CD14-positive monocyte (primary cell): Measurements from ENCODE around the gene RPUSD4. TPM values are rescaled to one million over a fixed set of nuclear protein-coding genes. Genes with fewer than 3 reads are reported as not detected.
A peak's percentile ranks its signal among the peaks of the same experiment; 100 is the strongest.

ENCODE experiments used
- DNase-seq, 3 donors: peaks; one replicate each; pipeline ENCODE4 v3.0.0-alpha.2; 2011 to 2022
- H2AFZ ChIP-seq: 2 replicates; pipeline ENCODE4 v1.6.0; 2012; ENCODE audit warnings: mild to moderate bottlenecking, low read depth, low read length, inconsistent platforms; ENCODE audit not compliant: insufficient read depth, poor library complexity, severe bottlenecking
- H3K27ac ChIP-seq, 2 donors: 1 replicate in 1 of 2; 2 replicates in 1 of 2; pipeline ENCODE4 v1.5.1; 2012 to 2013; ENCODE audit warnings: low read length in 2 of 2, control low read depth in 1 of 2, inconsistent platforms in 1 of 2, low read depth in 1 of 2, mild to moderate bottlenecking in 1 of 2
- H3K27me3 ChIP-seq, 2 donors: one replicate each; pipeline versions ENCODE4 v1.6.0 to v1.6.1; 2011 to 2013; ENCODE audit warnings: low read length in 2 of 2; ENCODE audit not compliant: control insufficient read depth in 2 of 2, insufficient read depth in 2 of 2
- H3K36me3 ChIP-seq, 2 donors: replicated peaks in 1 of 2; 1 replicate in 1 of 2; 2 replicates in 1 of 2; pipeline versions ENCODE4 v1.5.1 to v1.6.1; 2012 to 2013; ENCODE audit warnings: low read length in 2 of 2, control low read depth in 1 of 2, inconsistent platforms in 1 of 2, mild to moderate bottlenecking in 1 of 2; ENCODE audit not compliant: insufficient read depth in 2 of 2, control insufficient read depth in 1 of 2
- H3K4me1 ChIP-seq, 2 donors: 1 replicate in 1 of 2; 2 replicates in 1 of 2; pipeline versions ENCODE4 v1.5.1 to v1.6.1; 2012 to 2013; ENCODE audit warnings: low read length in 2 of 2, control low read depth in 1 of 2, inconsistent platforms in 1 of 2, mild to moderate bottlenecking in 1 of 2, moderate library complexity in 1 of 2; ENCODE audit not compliant: insufficient read depth in 2 of 2, control insufficient read depth in 1 of 2
- H3K4me2 ChIP-seq: replicated peaks from 2 replicates; pipeline ENCODE3; 2012; ENCODE audit warnings: low read length, moderate library complexity, mild to moderate bottlenecking; ENCODE audit not compliant: poor library complexity, severe bottlenecking; ENCODE audit errors: extremely low read depth
- H3K4me3 ChIP-seq, 3 experiments: fragments of 200-600 bp in 1 of 3; sonication (generic) in 1 of 3; replicated peaks in 1 of 3; 1 replicate in 2 of 3; 2 replicates in 1 of 3; pipeline ENCODE4 v1.5.1; 2011 to 2013; ENCODE audit warnings: low read length in 3 of 3, mild to moderate bottlenecking in 3 of 3, control low read depth in 2 of 3, low read depth in 2 of 3, inconsistent platforms in 1 of 3, moderate library complexity in 1 of 3
- H3K79me2 ChIP-seq: 2 replicates; pipeline ENCODE4 v1.6.0; 2012; ENCODE audit warnings: mild to moderate bottlenecking, control low read depth, inconsistent platforms, low read length, moderate library complexity; ENCODE audit not compliant: insufficient read depth
- H3K9ac ChIP-seq: 2 replicates; pipeline ENCODE4 v1.6.0; 2017; ENCODE audit warnings: low read length, mild to moderate bottlenecking; ENCODE audit not compliant: insufficient read depth, poor library complexity, severe bottlenecking
- H3K9me3 ChIP-seq, 2 donors: replicated peaks in 1 of 2; 1 replicate in 1 of 2; 2 replicates in 1 of 2; pipeline versions ENCODE4 v1.5.1 to v1.6.1; 2012 to 2013; ENCODE audit warnings: low read length in 2 of 2, control low read depth in 1 of 2; ENCODE audit not compliant: control insufficient read depth in 1 of 2, insufficient read depth in 1 of 2
- H4K20me1 ChIP-seq: 2 replicates; pipeline ENCODE4 v1.6.0; 2012; ENCODE audit warnings: mild to moderate bottlenecking, low read length, control low read depth, moderate library complexity; ENCODE audit not compliant: insufficient read depth
- H3K27ac Mint-ChIP-seq, 7 donors: one replicate each; pipeline ENCODE4 v1.8.0; 2020; ENCODE audit warnings: mild to moderate bottlenecking in 7 of 7, mixed read lengths in 7 of 7, moderate library complexity in 6 of 7, inconsistent platforms in 2 of 7
- H3K27me3 Mint-ChIP-seq, 3 donors: one replicate each; pipeline ENCODE4 v1.8.0; 2021 to 2022; ENCODE audit warnings: low read depth in 3 of 3, mild to moderate bottlenecking in 3 of 3, mixed read lengths in 3 of 3, moderate library complexity in 3 of 3, inconsistent platforms in 1 of 3
- H3K36me3 Mint-ChIP-seq, 2 donors: one replicate each; pipeline ENCODE4 v1.8.0; 2020; ENCODE audit warnings: mixed read lengths in 2 of 2, inconsistent platforms in 1 of 2, mild to moderate bottlenecking in 1 of 2
- H3K4me1 Mint-ChIP-seq: one replicate; pipeline ENCODE4 v1.8.0; 2020; ENCODE audit warnings: mild to moderate bottlenecking, mixed read lengths
- H3K4me3 Mint-ChIP-seq, 2 donors: one replicate each; pipeline ENCODE4 v1.8.0; 2020; ENCODE audit warnings: mild to moderate bottlenecking in 2 of 2, mixed read lengths in 2 of 2, moderate library complexity in 1 of 2
- H3K9me3 Mint-ChIP-seq, 7 donors: one replicate each; pipeline ENCODE4 v1.8.0; 2020 to 2022; ENCODE audit warnings: mixed read lengths in 7 of 7, mild to moderate bottlenecking in 6 of 7, moderate library complexity in 6 of 7, inconsistent platforms in 2 of 7
- WGBS: methylation state at CpG from one replicate; pipeline ENCODE4 v1.1.5; 2013; ENCODE audit warnings: missing lambda C conversion rate; ENCODE audit not compliant: insufficient coverage; 5-methylcytosine and 5-hydroxymethylcytosine counted together
- intact Hi-C, 2 donors: fragments of 100-400 bp; cut with micrococcal nuclease; formaldehyde crosslinking; loops; one replicate each; pipeline versions ENCODE4 v1.15.0 to v1.15.1; 2023
- polyA plus RNA-seq, 3 donors: library from polyadenylated mRNA; depleted of rRNA in 1 of 3; unstranded in 2 of 3; stranded (reverse) in 1 of 3; fragments of 300-500 nt in 2 of 3; fragments of >200 nt in 1 of 3; fragmentation: Illumina TruSeq in 2 of 3; gene quantifications; 1 replicate in 2 of 3; 2 replicates in 1 of 3; pipeline ENCODE4 v1.2.3, GENCODE V29; 2012 to 2021
- TF ChIP-seq, protein P1 (sequence below): fragments of 200-600 bp; IDR thresholded peaks from one replicate; pipeline ENCODE4 v1.8.0; 2022; ENCODE audit warnings: antibody characterized with exemption, mild to moderate bottlenecking

RPUSD4 gene
- polyA plus RNA-seq, 3 donors: 9.0 to 15.5 (median 10.3) TPM

DNA sequence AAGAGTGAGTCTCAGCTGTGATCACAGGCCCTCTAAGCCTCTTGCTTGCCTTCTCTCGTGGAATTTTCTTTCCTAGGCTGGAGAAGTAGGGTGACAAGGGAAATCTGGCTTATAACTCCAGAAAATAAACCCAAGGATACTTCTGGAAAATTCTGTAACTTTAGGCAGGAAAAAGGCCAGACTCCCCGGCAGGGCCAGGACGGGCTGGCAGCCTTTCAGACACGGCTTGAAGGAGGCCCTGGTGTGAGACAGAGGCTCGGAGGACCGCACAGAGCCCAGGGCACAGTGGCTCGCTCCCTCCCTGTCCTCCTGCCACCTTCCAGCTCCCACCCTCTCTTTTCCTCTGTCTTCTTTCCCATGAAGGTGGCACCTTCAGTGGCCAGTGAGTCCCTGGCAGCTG, 19.1 kb downstream of the RPUSD4 start:
- H3K4me1 Mint-ChIP-seq: no peaks in the 10 kb centered on the region
- H3K36me3 ChIP-seq: peaks cover 36 to 69% of the 10 kb centered on the region in 2 donors
- H3K9me3 Mint-ChIP-seq: peaks cover 3 to 13% (median 7%) of the 10 kb centered on the region in 7 donors
- H3K79me2 ChIP-seq: no peaks in the 10 kb centered on the region
- intact Hi-C loops: loop anchor here (5.0 kb wide), 1 partner anchor 270 kb away; no protein-coding TSS in a partner anchor
- peaks cover 50 to 67% of the 10 kb centered on the region in 2 donors for H3K36me3 Mint-ChIP-seq
- TF ChIP-seq, protein P1, sequence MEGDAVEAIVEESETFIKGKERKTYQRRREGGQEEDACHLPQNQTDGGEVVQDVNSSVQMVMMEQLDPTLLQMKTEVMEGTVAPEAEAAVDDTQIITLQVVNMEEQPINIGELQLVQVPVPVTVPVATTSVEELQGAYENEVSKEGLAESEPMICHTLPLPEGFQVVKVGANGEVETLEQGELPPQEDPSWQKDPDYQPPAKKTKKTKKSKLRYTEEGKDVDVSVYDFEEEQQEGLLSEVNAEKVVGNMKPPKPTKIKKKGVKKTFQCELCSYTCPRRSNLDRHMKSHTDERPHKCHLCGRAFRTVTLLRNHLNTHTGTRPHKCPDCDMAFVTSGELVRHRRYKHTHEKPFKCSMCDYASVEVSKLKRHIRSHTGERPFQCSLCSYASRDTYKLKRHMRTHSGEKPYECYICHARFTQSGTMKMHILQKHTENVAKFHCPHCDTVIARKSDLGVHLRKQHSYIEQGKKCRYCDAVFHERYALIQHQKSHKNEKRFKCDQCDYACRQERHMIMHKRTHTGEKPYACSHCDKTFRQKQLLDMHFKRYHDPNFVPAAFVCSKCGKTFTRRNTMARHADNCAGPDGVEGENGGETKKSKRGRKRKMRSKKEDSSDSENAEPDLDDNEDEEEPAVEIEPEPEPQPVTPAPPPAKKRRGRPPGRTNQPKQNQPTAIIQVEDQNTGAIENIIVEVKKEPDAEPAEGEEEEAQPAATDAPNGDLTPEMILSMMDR: no peak
- H3K27ac Mint-ChIP-seq: peak overlapping the region in 1 of 7 donors; percentile 48
- 82% methylated on average over 4 of the region's 7 CpGs for WGBS
- no peak overlapping the region for H3K9ac ChIP-seq
- no peaks in the 10 kb centered on the region for H4K20me1 ChIP-seq
- no peak for DNase-seq
- peaks cover 3 to 7% of the 10 kb centered on the region in 2 donors for H3K9me3 ChIP-seq
- no peak overlapping the region for H2AFZ ChIP-seq
- no peak overlapping the region for H3K4me2 ChIP-seq
- no peaks in the 10 kb centered on the region for H3K27me3 ChIP-seq
- H3K27me3 Mint-ChIP-seq: peaks cover 1 to 2% (median 2%) of the 10 kb centered on the region in 3 donors
- no peak overlapping the region for H3K4me3 Mint-ChIP-seq
- H3K4me1 ChIP-seq: no peaks in the 10 kb centered on the region
- H3K4me3 ChIP-seq: no peak overlapping the region
- H3K27ac ChIP-seq: no peak overlapping the region

GRCh38 chr11:126191379-126192073, 19.9 kb downstream of the RPUSD4 start:
- Mint-ChIP-seq H3K4me1 (no peaks in the 10 kb centered on the region), H3K9me3 (peaks cover 0 to 5% (median 2%) of the 10 kb centered on the region in 7 donors), H3K4me3 (no peak overlapping the region), H3K27me3 (peaks cover 1 to 3% (median 2%) of the 10 kb centered on the region in 3 donors), H3K27ac (peak overlapping the region in 1 of 7 donors; percentile 48), H3K36me3 (peaks cover 42 to 62% of the 10 kb centered on the region in 2 donors)
- Histone ChIP-seq H3K27me3 (no peaks in the 10 kb centered on the region), H3K36me3 (peaks cover 28 to 60% of the 10 kb centered on the region in 2 donors), H4K20me1 (no peaks in the 10 kb centered on the region), H3K9me3 (no peaks in the 10 kb centered on the region), H3K27ac (no peak overlapping the region), H3K79me2 (no peaks in the 10 kb centered on the region), H3K4me2 (no peak overlapping the region), H3K9ac (no peak overlapping the region), H2AFZ (no peak overlapping the region), H3K4me3 (no peak overlapping the region), H3K4me1 (no peaks in the 10 kb centered on the region)
- DNase-seq: no peak
- TF ChIP-seq, protein P1: no peak
- 94% methylated on average over 10 of the region's 11 CpGs for WGBS
- intact Hi-C loops: loop anchor here (5.0 kb wide), 1 partner anchor 269 kb away; no protein-coding TSS in a partner anchor
